ENCODE results near the gene FRYL.
"Not testable (repeated sequence)": the region's sequence is repeated elsewhere in the genome, so short reads cannot be mapped to it uniquely, and the experiment has no call there.

FRYL gene

DNA sequence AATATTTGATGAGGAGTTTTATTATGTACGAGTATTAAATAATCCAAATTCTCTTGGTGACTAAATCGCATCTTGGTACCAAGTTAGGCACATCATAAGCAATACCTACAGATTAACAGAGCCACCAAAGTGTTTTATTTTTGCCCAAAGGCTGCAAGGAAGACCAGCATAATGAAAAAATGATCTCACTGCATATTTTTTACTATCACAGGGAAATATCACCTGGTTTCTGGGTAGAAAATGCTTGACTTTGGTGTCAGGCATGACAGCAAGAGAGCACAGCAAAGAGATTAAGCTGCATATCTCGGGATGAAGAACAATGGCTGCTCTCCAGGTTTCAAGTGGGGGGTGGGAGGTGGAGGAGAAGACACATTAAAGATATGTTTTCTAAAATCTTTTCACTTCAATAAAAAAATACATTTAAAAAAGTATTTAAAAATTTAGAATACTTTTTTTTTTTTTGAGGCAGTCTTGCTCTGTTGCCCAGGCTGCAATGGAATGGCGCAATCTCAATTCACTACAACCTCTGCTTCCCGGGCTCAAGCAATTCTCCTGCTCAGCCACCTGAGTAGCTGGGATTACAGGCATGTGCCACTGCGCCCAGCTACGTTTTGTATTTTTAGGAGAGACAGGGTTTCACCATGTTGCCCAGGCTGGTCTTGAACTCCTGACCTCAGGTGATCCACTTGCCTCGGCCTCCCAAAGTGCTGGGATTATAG is 86.1 kb downstream of the FRYL start:
- DNase-seq = no peak

DNA sequence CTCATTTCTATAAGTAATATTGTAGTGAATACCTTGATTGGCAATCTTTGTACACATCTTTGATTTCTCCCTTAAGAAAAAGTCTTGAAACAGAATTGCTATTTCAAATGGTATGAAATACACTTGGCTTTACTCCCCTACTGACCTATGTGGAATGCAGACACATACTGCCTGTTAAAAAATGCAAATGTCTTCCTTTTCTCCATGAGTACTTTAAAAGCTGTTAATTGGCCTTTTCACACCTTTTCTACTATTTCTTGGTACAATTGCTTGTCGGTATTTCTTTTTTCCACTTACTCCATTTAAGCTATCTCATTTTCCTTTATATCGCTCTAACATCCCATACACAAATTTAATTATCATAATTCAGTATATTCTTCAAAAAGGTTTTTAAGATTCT is 87.2 kb downstream of the FRYL start:
- no peak for DNase-seq

DNA sequence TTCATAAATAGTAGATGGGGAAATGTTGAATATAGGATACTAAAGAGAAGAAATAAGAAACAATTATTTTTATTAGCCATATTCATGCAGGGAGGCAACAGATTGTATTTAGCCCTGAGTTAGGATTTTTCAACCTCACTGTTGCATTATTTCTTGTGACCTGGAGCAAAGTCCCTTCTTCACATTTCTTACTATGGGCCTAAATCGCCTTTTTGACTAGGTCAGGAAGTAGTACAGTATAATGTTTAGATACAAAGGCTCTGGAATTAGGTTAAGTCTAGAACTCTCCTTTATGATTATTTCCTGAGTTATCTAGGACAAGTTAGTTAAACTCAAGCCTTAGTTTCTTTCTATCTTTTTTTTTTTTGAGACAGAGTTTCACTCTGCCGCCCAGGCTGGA is 88.0 kb downstream of the FRYL start:
- DNase-seq = no peak

DNA sequence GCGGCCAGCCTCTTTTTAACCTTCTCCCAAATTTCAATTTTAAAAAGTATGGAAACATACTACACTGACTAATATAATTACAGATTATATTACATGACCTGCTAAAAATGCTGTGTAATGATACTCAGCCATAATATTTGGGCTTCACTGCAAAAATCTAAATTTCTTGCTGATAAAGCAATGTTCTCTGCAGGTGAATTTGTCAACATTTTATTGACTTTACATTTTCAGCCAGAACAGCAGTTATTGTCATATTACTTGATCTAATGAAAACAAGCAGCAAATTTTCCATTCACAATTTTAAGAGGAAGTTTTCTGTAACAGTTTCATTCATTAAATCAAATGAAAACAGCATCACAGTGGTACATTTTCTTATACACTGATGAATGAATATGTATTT is 91.1 kb downstream of the FRYL start:
- DNase-seq = no peak

DNA sequence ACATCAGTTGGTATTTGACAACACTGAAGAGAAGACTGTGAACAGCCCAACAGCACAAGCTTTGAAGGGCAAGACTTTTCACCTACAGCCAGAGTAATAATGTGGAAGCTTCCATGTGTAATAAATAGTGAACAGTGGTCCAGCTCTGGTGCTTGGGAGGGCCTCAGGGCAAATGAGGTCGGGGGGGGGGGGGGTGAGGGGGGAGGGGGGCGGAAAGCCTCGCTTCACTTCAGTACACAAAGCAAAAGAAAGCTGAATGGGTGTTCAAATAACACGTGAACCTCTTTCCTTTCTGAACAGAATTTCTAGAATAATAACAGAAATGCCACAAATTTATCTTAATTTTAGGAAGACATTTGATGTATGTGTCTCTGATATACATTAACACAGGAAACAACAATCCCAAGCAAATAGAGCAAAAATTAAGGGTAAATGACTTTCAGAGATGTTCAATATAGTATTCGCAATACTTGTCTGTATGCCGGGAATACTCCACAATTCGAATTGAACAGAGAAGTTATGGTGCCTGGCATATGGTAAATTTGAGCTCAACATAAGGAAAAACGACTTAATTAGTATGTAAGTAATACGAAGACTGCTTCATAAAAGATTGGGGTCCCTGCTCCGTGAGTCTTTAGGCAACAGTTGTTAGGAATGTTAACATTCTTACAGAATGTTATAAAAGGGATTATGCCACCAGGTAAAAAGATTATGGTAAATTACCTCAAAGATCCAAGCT is 92.6 kb downstream of the FRYL start:
- DNase-seq = no peak

DNA sequence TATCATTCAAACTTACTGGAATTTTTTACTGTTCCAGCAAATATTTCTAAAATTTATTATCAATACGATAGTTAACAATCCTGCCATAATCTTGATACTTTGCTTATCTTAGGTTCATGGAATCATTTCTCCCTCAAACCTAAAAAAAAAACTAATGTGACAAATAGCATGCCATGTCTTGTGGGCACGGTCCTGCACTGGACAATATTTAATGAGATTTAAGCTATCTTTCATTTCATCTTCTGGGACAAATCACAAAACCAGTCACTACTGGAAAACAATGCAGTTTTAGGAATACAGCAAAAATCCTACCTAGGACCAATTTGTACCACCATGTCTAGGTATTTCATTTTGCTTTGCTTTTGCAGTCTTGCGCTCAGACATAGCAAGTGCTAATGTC is 93.7 kb downstream of the FRYL start:
- DNase-seq = no peak

DNA sequence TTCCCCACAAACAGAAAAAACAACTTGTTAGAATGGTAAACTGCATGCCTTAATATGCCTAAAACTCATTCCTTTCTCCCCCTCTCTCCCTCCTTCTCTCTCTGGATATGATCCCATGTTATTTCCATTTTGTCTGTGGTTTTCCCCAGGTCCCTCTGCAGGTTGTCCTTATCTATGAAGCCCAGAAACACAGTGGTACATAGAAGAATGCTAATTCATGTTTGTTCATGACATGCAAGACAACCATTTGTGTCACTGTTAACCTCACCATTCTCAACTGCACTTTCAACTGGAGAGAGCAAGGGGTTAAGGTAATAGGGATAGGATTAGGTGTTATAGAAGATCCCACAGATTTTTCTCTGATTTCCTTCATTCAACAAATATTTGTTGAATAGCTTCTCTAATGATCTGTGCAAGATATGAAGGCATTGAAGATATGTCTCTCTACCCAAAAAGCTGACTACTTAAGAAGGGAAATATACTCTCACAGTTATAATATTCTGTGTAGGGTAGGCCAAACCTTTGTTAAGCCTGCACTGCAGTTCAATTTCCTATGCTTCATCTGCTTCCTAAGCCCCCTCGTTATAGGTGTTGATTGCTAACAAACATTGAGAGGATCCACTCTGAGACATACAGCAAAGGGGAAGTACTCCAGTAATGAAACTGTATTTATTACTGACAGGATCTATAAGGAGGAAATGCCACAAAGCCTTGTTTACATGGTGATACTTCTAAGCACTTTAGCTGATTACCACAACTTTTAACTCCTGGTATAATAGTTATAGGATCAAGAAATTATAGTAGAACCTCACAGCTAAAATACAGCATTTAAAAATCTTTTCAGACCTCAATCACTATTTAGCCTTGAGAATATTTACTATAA is 96.1 kb downstream of the FRYL start:
- DNase-seq = peak in 1 of 2 donors; percentile 28

DNA sequence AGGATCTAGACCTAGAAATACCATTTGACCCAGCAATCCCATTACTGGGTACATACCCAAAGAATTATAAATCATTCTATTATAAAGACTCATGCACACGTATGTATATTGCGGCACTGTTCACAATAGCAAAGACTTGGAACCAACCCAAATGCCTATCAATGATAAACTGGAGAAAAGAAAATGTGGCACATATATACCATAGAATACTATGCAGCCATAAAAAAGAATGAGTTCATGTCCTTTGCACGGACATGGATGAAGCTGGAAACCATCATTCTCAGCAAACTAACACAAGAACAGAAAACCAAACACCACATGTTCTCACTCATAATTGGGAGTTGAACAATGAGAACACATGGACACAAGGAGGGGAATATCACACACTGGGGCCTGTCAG is 97.2 kb downstream of the FRYL start:
- DNase-seq = not testable (repeated sequence)

DNA sequence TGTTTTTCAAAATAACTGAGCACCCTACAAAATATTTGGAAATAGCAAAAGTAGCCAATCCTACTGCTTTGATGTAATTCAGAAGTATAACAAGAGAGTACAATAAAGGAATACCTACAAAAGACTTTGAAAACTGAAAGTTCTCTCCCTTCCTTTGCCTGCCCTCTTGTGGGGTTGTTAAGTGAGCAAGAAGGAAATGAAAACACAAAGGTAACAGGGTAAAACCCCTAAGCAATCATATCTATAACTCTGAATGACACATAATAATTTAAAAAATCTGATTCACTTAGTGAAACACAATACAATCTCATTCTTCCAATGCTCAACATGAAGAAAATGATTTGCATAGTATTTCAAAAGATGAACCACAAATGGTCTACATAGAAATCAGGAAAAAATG is 98.2 kb downstream of the FRYL start:
- DNase-seq = no peak

DNA sequence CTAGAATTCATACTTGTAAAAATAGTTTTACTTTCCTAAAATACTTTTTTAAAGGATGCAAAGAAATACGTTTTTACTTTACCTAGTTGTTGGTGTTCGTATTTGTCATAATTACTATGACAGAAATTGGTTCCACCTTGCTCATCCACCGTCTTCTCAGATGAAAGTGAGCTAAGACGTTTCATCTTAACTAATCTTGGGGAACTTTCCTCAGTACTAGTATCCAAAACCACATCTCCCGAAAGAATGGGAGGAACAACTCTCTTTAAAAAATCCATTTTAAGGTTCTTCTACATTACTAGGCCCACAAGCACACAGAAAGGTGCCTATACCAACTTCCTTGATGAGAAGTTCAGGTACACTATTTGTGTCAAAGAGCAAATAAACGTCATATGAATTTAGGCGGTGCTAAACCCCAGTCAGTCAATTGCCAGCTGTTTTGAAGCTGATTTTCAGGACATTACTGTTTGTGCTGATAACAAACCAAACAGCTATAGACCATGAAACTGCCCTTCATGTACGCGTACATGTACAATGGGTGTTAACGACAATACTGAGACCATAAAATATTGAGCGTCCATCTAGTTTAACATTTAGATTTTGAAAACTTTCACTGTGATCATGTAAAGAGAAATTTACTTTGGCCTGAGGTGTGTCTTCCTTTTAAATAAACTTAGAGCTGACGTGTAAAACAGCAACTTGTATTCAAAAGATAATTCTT is 99.1 kb downstream of the FRYL start:
- no peak for DNase-seq

DNA sequence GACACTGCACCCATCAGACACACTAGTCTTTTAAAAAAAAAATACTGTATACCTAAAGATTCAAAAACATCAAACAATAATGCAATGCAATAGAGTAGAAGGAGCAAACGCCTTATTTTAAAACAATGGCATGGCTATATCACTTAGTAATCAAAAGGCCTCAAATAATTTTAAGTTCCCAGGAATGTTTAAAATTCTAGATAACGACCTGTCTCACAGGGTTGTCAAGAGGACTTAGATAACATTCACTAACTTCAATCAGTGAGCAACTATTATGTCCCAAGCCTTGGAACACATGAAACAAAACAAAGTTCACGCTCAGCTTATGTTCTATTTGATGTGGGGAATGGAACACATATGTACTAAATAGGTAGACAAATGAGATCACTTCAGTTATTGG is 106.5 kb downstream of the FRYL start:
- DNase-seq = no peak

DNA sequence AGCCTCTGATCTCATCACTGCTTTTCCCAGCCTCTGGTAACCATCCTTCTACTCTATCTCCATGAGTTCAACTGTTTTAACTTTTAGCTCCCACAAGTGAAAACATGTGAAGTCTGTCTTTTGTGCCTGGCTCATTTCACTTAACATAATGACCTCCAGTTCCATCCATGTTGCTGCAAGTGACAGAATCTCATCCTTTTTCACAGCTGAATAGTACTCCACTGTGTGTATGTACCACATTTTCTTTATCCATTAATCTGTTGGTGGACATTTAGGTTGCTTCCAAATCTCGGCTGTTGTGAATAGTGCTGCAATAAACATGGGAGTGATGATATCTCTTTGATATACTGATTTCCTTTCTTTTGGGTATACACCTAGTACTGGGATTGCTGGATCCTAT is 109.5 kb downstream of the FRYL start:
- no peak for DNase-seq

DNA sequence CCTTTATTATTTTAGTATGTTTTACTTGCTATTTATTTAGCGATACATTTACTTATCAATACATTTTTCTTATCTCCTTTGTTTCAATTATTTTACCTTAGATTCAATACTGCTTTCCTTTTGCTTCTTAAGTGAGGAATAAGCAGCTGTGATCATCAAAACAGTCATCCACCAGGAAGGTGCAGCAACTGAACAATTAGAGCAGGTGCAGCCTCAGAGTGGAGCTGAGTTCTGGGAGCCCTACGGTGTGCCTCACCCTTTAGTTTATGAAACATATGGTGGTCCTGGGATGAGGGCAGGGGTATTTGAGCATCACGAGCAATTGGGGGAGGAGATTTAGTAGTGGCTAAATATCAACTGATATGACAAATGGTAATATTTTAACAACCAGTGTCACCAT is 111.0 kb downstream of the FRYL start:
- no peak for DNase-seq

DNA sequence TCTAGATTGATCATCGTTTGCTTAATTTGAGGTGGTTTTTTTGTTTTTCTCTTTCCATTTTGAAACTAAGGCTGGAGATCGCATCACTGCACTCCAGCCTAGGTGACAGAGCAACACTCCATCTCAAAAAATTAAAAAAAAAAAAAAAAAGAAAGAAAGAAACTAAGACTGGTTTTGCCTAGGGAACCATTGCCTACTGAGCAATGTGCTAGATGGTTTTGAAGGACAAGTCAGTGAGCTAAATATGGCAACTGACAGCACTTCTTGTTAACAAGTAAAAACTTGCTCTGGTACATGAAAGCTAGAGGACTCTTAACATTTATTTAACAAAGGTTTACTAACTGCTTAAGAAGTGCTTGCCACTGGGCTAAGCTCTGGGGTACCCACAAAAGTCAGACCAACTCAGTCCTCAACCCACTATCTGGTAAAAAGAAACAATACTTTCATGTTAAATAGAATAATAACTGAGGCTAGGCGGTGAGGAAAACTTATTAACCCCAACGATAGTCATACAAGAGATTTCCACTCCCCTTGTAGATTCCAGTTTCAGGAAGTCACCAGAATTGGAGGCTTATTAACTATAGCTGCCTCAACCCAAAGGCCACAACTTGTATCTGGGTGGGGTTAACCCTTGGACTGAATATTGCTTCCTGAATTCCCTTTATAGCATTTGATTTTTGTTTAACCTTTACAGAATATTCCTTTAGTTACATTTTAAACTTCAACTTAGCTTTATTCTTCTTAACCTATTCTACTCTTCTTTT is 111.6 kb downstream of the FRYL start:
- DNase-seq = no peak

DNA sequence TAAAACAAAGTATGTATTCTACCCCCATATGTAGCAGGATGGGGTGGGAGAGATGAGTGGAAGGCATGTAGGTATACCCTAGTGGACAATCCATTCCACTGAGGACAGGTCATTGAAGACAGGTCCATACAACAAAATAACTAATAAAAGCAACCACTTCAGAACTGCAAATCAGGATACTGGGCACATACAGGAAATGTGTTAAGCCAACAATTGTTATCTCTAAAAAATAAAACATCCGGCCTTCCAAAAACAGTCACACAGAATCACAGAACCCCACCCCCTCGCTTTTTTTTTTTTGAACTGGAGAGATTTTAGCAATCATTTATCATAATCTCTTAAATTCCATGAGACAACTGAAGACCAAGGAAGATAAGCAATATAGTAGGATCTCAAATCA is 112.9 kb downstream of the FRYL start:
- DNase-seq = no peak

DNA sequence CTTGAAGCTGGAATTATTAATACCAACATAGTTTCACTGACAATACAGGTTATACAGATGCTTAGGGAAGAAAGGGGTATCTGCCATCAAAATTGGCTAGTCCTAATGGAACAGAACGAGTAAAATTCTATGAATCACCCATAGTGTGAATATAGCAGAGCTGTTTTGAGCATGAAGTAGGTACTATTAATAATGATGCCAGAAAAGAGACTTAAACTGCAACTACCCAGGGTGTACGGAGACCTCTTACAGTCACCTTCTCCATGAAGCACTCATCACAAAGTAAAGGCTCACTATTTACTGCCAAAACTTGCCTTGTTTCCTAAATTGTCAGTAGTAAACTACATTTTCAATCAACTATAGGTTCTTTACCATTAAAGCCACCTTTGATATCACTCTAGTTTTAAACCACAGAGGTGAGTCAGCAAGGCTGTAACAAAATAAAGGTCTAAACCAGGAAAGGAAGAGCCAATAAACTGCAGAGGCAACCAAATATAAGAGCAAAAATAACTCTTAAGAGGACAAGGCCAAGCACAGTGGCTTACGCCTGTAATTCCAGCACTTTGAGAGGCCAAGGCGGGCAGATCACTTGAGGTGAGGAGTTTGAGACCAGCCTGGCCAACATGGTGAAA is 114.4 kb downstream of the FRYL start:
- no peak for DNase-seq

DNA sequence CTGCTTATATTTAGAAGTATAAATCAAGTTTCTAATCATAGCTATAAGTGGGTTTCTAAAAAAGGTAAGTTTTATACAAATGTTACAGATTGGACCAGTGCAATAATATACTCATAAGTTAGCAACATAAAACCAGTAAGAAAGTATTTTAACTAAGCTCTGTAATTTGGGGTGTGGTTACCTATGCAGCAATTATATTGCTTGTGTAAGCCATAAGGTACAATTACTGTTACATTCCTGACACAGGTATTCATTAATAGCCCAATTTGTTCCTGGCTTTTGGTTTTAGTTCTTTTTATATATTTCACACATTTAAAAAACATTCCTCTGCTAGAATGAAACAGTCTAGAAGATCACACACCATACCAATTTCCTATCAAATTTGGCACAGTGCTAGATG is 115.1 kb downstream of the FRYL start:
- no peak for DNase-seq

DNA sequence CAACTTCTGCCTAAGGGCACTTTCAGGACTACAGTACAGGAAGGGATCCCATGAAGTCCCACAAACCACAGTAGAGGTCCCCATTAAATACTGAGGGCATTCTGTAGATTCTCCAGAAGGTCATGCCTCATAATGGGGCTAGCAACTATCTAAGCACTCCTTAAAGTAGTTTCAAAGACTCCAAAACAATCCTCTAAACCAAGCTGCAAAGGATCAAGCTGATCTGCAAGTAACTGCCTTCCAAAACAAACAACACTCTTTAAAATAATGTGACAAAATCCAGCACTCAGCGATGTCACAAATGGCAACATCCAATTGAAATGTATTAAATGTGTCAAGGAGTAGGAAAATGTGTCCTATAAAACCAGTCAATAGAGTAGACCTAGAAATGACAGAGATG is 118.7 kb downstream of the FRYL start:
- DNase-seq = no peak

DNA sequence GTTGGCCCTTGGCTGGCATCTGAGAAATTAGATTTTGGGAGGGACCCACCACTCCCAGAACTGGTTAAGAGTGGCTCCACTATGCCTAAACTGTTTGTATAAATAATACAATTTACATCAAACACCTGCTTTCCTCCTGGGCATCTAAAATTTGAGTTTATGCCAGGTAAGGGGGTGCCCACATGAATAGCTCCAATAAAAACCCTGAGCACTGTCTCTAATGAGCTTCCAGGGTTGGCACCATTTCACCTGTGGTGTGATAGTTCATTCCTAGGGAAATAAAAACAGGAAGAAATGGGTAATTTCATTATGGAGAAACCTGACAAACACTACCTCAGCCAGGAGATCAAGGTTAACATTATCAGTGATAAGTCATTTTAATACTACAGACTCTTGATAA is 119.7 kb downstream of the FRYL start:
- DNase-seq = no peak

DNA sequence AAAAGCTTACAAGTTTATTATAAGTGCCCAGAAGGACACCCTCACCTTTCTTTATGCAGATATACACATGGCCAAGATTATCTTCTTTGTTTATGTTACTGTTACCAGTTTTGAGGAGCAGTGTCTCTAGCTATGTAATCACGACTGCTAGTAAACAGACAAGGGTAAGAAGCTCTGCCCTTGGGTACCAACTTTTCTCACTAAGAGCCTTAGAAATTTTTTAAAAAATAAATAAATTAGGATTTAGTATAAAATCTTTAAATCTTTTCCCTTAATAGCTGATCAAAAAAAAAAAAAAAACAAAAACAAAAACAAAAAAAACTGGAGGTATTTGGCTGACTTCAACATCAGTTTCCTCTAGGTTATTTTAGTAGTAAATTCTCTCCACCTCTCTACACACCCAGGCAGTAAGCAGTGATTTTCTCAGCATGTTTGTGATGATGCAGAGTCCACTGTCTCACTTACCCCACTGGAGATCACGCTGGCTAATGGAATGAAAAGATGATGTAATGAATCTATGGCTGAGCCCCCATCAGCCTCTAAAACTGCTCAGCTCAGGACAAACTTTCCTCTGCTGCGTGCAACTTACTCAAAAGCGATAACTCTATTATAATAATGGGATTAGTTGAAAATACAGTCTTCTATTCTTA is 125.9 kb downstream of the FRYL start:
- DNase-seq = no peak
